Uterus (tissue), 4 donors: ENCODE data around the gene LAS1L. TPM values are rescaled to one million over a fixed set of nuclear protein-coding genes. Genes with fewer than 3 reads are reported as not detected.
"Not testable (repeated sequence)": the region's sequence is repeated elsewhere in the genome, so short reads cannot be mapped to it uniquely, and the experiment has no call there.

Source experiments
- DNase-seq, 2 donors: peaks; one replicate each; pipeline ENCODE4 v3.0.0-alpha.2; 2019 to 2020
- H3K27ac ChIP-seq, 2 donors: fragments of 200-600 bp; sonication (generic); 1 replicate in 1 of 2; 2 replicates in 1 of 2; pipeline ENCODE4 v1.5.1; 2016 to 2018
- H3K27me3 ChIP-seq, 2 donors: fragments of 200-600 bp; sonication (generic); one replicate each; pipeline ENCODE4 v1.5.1; 2018 to 2019; ENCODE audit warnings: control low read depth in 1 of 2
- H3K36me3 ChIP-seq, 2 donors: fragments of 200-600 bp; sonication (generic); one replicate each; pipeline ENCODE4 v1.5.1; 2019; ENCODE audit warnings: control low read depth in 1 of 2
- H3K4me1 ChIP-seq, 2 donors: fragments of 200-600 bp; sonication (generic); one replicate each; pipeline ENCODE4 v1.5.1; 2018 to 2019; ENCODE audit warnings: control low read depth in 1 of 2
- H3K4me3 ChIP-seq, 2 donors: fragments of 200-600 bp; sonication (generic); 1 replicate in 1 of 2; 2 replicates in 1 of 2; pipeline ENCODE4 v1.5.1; 2018 to 2019; ENCODE audit warnings: mild to moderate bottlenecking in 1 of 2
- H3K9me3 ChIP-seq, 2 donors: fragments of 200-600 bp; sonication (generic); one replicate each; pipeline ENCODE4 v1.5.1; 2019; ENCODE audit warnings: control low read depth in 1 of 2
- CTCF ChIP-seq, 4 experiments: fragments of 200-600 bp in 2 of 4; fragments of 450-650 bp in 2 of 4; sonication (generic) in 2 of 4; IDR thresholded peaks; one replicate each; pipeline ENCODE4 v1.5.1; 2016 to 2019; ENCODE audit warnings: antibody characterized with exemption in 4 of 4, mild to moderate bottlenecking in 2 of 4, moderate library complexity in 1 of 4
- POLR2A ChIP-seq, 2 donors: fragments of 450-650 bp; IDR thresholded peaks; one replicate each; pipeline ENCODE4 v1.6.1; 2016; ENCODE audit warnings: antibody characterized with exemption in 2 of 2, mild to moderate bottlenecking in 1 of 2, moderate library complexity in 1 of 2
- intact Hi-C: fragments of 100-400 bp; cut with DNase I; formaldehyde crosslinking; loops from one replicate; pipeline ENCODE4 v1.15.1; 2023; ENCODE audit warnings: low total_unique reads
- total RNA-seq, 4 donors: library from RNA; depleted of rRNA in 3 of 4; stranded (reverse); fragments of >200 nt in 3 of 4; gene quantifications; one replicate each; pipeline versions ENCODE4 v1.1.0 to v1.2.4, GENCODE V29; 2014 to 2023
- donor health status: DM: yes; HTN: yes; CAD: no.

Gene LAS1L
- total RNA-seq, 4 donors from 2014 or later, result 8.2 to 40.9 (median 17.9) TPM

DNA sequence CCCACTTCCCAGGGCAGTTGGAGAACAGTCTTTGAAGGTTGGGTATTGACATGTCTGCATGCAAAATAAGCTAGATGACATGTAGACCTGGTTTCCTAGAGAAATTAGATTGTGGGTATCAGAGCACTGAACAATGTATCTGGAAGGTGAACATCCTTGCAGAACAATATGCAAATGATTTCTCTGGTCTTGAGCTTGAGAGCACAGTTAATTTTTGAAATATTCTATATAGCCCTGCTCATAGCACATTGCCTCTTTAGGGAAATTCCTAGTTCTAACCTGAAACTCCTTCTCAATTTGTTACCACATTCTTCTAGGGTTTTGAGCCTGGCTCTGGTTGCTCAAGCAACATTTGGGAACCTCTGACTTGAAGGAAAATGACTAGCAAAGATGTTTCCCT, 41.6 kb upstream of the LAS1L start:
- intact Hi-C loops, result no loop called here
- DNase-seq, result no peak
- Histone ChIP-seq H3K4me3 (no peak overlapping the region), H3K27ac (no peak overlapping the region), H3K9me3 (no peaks in the 10 kb centered on the region), H3K27me3 (no peaks in the 10 kb centered on the region), H3K36me3 (no peaks in the 10 kb centered on the region), H3K4me1 (no peaks in the 10 kb centered on the region)
- TF ChIP-seq CTCF (IDR thresholded peaks at IDR 0.05) (no peak), POLR2A (IDR thresholded peaks at IDR 0.05) (no peak)

GRCh38 chrX:65575022-65575421, 40.4 kb upstream of the LAS1L start:
- Histone ChIP-seq H3K36me3 (no peaks in the 10 kb centered on the region), H3K4me3 (no peak overlapping the region), H3K4me1 (no peaks in the 10 kb centered on the region), H3K27me3 (no peaks in the 10 kb centered on the region), H3K9me3 (no peaks in the 10 kb centered on the region), H3K27ac (no peak overlapping the region)
- no peak for TF ChIP-seq POLR2A (IDR thresholded peaks at IDR 0.05)
- no peak for TF ChIP-seq CTCF (IDR thresholded peaks at IDR 0.05)
- intact Hi-C loops, result no loop called here
- DNase-seq, result no peak

DNA sequence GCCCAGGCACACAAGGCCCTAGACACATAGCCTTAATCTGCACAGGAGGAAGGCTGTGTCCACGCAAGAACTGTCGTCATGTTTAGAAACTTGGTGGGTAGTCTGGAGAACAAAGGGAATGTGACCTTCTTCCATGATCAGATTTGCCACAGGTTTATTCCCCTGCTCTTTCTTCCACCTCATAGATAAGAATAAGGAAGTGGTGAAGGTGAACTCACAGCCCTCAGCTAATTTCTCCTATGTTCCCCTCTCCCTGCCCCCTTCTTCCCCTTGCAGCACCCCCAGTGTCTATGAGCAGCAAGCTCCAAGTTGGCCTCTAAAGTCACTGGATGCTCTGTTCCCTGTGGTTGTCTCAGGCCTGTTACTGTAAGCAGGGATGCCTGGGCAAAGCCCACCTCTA, 39.8 kb upstream of the LAS1L start:
- Histone ChIP-seq H3K4me1 (no peaks in the 10 kb centered on the region), H3K27me3 (no peaks in the 10 kb centered on the region), H3K9me3 (no peaks in the 10 kb centered on the region), H3K27ac (no peak overlapping the region), H3K36me3 (no peaks in the 10 kb centered on the region), H3K4me3 (no peak overlapping the region)
- TF ChIP-seq POLR2A (IDR thresholded peaks at IDR 0.05) (no peak), CTCF (IDR thresholded peaks at IDR 0.05) (no peak)
- DNase-seq, result no peak
- intact Hi-C loops, result no loop called here

- Histone ChIP-seq H3K9me3 (no peaks in the 10 kb centered on the region), H3K4me3 (no peak overlapping the region), H3K27me3 (no peaks in the 10 kb centered on the region), H3K36me3 (no peaks in the 10 kb centered on the region), H3K27ac (no peak overlapping the region), H3K4me1 (no peaks in the 10 kb centered on the region)
- no peak for DNase-seq
- TF ChIP-seq CTCF (IDR thresholded peaks at IDR 0.05) (no peak), POLR2A (IDR thresholded peaks at IDR 0.05) (no peak)
- intact Hi-C loops, result no loop called here
Observed at GRCh38 chrX:65572971-65573370, 38.4 kb upstream of the LAS1L start.

GRCh38 chrX:65562850-65563249, 28.3 kb upstream of the LAS1L start:
- H3K4me1 ChIP-seq, H3K9me3 ChIP-seq, intact Hi-C loops, DNase-seq, H3K36me3 ChIP-seq, H3K27ac ChIP-seq, H3K27me3 ChIP-seq, H3K4me3 ChIP-seq: not testable (repeated sequence)
